ENCODE results near the gene TFDP2. TPM values are rescaled to one million over a fixed set of nuclear protein-coding genes. Genes with fewer than 3 reads are reported as not detected.

The TFDP2 gene
- total and polyA plus RNA-seq, 2 experiments from 2014 or later = 150 to 410 TPM

GRCh38 chr3:142077859-142078500 is 71.4 kb downstream of the TFDP2 start:
- no peak for ATAC-seq

More at GRCh38 chr3:142077859-142078500, 71.4 kb downstream of the TFDP2 start:
- Histone ChIP-seq H3K79me2 (replicated peaks; ENCODE audit: insufficient read depth) (no peaks in the 10 kb centered on the region), H3K4me1 (ENCODE audit: insufficient read depth) (peaks cover 12% of the 10 kb centered on the region), H3K9me2 (ENCODE audit: insufficient read depth) (no peaks in the 10 kb centered on the region), H3K27ac (ENCODE audit: low read depth) (no peak overlapping the region), H3K4me3 (no peak overlapping the region), H2AFZ (no peak overlapping the region), H3F3A (replicated peaks; ENCODE audit: low read depth) (no peaks in the 10 kb centered on the region), H3K4me2 (no peak overlapping the region), H3K27me3 (ENCODE audit: insufficient read depth) (no peaks in the 10 kb centered on the region), H3K36me3 (ENCODE audit: insufficient read depth) (no peaks in the 10 kb centered on the region), H4K20me1 (replicated peaks; ENCODE audit: insufficient read depth) (no peaks in the 10 kb centered on the region)
- no peak for DNase-seq (ENCODE audit: low spot score)
- peaks cover 7% of the 10 kb centered on the region for H3K4me1 Mint-ChIP-seq
- no peaks in the 10 kb centered on the region for H3K27me3 Mint-ChIP-seq (ENCODE audit: insufficient read depth, low read depth, poor library complexity)
- H3K27ac Mint-ChIP-seq = 0 out of 2 replicates have a peak overlapping the region, but pooled peaks have one; percentile 16
- no peak for TF ChIP-seq EZH2phosphoT487 (IDR thresholded peaks at IDR 0.05; ENCODE audit: unreplicated experiment)
- TF ChIP-seq STAT1 (IDR thresholded peaks at IDR 0.05; ENCODE audit: unreplicated experiment) = no peak
- no peak for TF ChIP-seq POLR2AphosphoS5 (IDR thresholded peaks at IDR 0.05; ENCODE audit: low read depth)
- TF ChIP-seq ZNF462 (CRISPR knock-in tag; IDR thresholded peaks at IDR 0.05) = no peak
- no peak for TF ChIP-seq CREB1 (CRISPR knock-in tag; IDR thresholded peaks at IDR 0.05; ENCODE audit: low read depth)
- TF ChIP-seq ETS1 (IDR thresholded peaks at IDR 0.05) = no peak
- TF ChIP-seq ZNF114 (CRISPR knock-in tag; IDR thresholded peaks at IDR 0.05) = no peak
- TF ChIP-seq EZH2 (IDR thresholded peaks at IDR 0.05; ENCODE audit: low read depth, unreplicated experiment) = no peak
- TF ChIP-seq JUNB (IDR thresholded peaks at IDR 0.05; ENCODE audit: unreplicated experiment) = no peak
- TF ChIP-seq ZNF331 (CRISPR knock-in tag; IDR thresholded peaks at IDR 0.05; ENCODE audit: low read depth) = no peak
- no peak for TF ChIP-seq NANOG (IDR thresholded peaks at IDR 0.05; ENCODE audit: borderline replicate concordance)
- TF ChIP-seq CTCF (conservative IDR thresholded peaks at IDR 0.05; ENCODE audit: low read depth in 2 of 2) = no peak
- TF ChIP-seq REST (IDR thresholded peaks at IDR 0.05; ENCODE audit: unreplicated experiment) = no peak
- H3K36me3 Mint-ChIP-seq (ENCODE audit: low read depth) = no peaks in the 10 kb centered on the region
- no peaks in the 10 kb centered on the region for H3K9me3 Mint-ChIP-seq
- no peak overlapping the region for H3K4me3 Mint-ChIP-seq

Data from GM23338 (cell line).